ENCODE results near the gene EP400. TPM values are rescaled to one million over a fixed set of nuclear protein-coding genes. Genes with fewer than 3 reads are reported as not detected.
A peak's percentile ranks its signal among the peaks of the same experiment; 100 is the strongest.
"Not testable (repeated sequence)": the region's sequence is repeated elsewhere in the genome, so short reads cannot be mapped to it uniquely, and the experiment has no call there.

The EP400 gene
- polyA plus RNA-seq, 1 donor from 2014 or later: 11.1 TPM

DNA sequence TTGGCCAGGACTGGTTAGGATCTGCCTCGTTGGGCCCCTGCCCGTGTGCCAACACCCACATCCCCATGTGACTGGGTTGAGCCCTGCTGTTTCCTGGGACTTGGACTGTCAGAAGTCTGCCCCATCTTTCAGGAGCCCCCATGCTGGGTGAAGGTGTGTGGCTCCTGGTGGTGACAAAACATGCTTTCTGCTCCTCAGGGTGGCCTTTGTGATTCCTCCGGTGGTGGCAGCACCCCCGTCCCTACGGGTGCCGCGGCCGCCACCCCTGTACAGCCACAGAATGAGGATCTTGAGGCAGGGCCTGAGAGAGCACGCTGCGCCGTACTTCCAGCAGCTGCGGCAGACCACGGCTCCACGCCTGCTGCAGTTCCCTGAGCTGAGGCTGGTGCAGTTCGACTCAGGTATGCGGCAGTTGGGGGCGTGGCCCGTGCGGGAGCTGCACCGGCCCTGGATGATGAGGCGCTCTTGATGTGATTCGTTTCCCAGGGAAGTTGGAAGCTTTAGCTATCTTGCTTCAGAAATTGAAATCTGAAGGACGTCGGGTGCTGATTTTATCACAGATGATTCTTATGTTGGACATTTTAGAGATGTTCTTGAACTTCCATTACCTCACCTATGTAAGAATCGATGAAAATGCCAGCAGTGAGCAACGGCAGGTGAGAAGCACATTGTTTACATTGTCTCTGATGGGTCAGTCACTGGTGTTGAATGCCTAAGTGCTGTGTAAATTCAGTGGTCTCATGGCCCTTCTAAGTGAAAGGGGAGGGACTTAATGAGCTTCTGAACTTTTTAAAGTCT lies 80.0 kb downstream of the EP400 start:
- peaks cover 4% of the 10 kb centered on the region for H3K36me3 Mint-ChIP-seq

DNA sequence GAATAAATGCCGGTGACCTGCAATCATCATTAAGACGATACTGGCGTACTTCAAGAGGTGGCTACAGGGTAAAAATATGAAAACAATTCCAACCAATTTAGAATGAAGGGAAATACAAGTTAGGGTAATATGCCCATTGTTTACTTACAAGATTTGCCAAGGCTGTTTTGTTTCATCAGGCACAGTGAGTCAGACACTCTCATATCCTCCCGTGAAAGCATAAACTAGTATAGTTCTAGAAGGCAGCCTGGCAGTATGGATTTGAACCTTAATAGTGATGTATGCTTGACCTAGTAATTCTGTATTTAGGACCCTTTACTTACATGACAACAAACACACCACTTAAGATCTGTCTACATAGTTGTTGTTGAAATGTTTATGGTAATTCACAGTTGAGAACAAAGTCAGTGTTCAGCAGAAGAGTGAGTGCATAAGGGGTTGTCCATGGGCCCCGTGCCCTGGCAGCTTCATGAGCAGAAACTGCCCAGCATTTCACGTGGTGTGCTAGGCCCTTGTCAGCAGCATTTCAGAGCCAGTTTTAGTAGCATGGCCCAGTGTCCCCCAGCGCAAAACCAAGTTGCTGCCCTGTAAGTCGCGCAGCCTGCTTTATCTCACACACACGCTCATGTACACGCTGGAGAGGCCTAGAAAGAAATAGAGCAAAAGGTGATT lies 80.8 kb downstream of the EP400 start:
- no peaks in the 10 kb centered on the region for H3K27me3 Mint-ChIP-seq
- H3K9me3 Mint-ChIP-seq: no peaks in the 10 kb centered on the region
- peaks cover 0 to 3% (median 0%) of the 10 kb centered on the region in 3 donors for H3K4me1 Mint-ChIP-seq
- H3K36me3 Mint-ChIP-seq: peaks cover 5% of the 10 kb centered on the region
- H3K4me3 Mint-ChIP-seq: no peak overlapping the region
- no peak overlapping the region for H3K27ac Mint-ChIP-seq

More for the DNA sequence above, 80.0 kb downstream of the EP400 start:
- Mint-ChIP-seq H3K4me1 (no peaks in the 10 kb centered on the region), H3K9me3 (no peaks in the 10 kb centered on the region), H3K27me3 (no peaks in the 10 kb centered on the region), H3K27ac (no peak overlapping the region), H3K4me3 (no peak overlapping the region)

DNA sequence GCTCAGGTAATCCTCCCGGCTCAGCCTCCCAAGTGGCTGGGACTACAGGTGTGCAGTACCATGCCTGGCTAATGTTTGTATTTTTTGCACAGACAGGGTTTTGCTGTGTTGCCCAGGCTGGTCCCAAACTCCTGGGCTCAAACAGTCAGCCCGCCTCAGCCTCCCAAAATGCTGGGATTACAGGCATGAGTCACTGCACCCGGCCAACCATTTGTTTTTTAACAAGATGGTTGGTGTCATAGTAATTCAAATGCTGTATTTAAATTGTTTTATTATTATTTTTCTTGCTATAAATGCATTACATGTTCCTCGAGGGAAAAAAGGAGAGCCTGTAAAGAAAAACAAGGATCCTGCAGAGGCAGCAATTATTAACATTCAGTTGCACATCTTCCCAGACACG lies 83.9 kb downstream of the EP400 start:
- Mint-ChIP-seq H3K27ac (no peak overlapping the region), H3K9me3 (no peaks in the 10 kb centered on the region), H3K36me3 (peaks cover 9% of the 10 kb centered on the region), H3K4me1 (peaks cover 0 to 5% (median 0%) of the 10 kb centered on the region in 3 donors), H3K27me3 (no peaks in the 10 kb centered on the region), H3K4me3 (no peak overlapping the region)

DNA sequence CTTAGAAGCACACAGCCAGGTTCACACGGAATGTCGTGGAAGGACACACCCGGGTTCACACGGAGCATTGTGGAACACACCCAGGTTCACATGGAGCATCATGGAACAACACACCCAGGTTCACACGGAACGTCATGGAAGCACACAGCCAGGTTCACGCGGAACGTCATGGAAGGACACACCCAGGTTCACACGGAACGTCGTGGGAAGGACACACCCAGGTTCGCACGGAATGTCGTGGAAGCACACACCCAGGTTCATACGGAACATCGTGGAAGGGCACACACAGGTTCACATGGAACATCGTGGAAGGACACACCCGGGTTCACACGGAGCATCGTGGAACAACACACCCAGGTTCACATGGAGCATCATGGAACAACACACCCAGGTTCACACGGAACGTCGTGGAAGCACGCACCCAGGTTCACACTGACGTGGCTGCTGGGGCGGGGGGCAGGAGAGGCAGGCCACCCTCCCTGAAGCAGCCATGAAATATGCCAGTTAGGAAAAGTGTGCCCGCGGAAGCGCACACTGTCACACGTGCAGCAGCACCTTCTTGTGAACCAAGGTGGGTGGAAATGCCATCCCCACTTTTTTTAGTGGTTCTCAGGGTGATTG lies 86.4 kb downstream of the EP400 start:
- peaks cover 0 to 5% (median 0%) of the 10 kb centered on the region in 3 donors for H3K4me1 Mint-ChIP-seq
- H3K27ac Mint-ChIP-seq: no peak overlapping the region
- H3K4me3 Mint-ChIP-seq: no peak overlapping the region
- H3K27me3 Mint-ChIP-seq: no peaks in the 10 kb centered on the region
- no peaks in the 10 kb centered on the region for H3K9me3 Mint-ChIP-seq
- peaks cover 8% of the 10 kb centered on the region for H3K36me3 Mint-ChIP-seq

DNA sequence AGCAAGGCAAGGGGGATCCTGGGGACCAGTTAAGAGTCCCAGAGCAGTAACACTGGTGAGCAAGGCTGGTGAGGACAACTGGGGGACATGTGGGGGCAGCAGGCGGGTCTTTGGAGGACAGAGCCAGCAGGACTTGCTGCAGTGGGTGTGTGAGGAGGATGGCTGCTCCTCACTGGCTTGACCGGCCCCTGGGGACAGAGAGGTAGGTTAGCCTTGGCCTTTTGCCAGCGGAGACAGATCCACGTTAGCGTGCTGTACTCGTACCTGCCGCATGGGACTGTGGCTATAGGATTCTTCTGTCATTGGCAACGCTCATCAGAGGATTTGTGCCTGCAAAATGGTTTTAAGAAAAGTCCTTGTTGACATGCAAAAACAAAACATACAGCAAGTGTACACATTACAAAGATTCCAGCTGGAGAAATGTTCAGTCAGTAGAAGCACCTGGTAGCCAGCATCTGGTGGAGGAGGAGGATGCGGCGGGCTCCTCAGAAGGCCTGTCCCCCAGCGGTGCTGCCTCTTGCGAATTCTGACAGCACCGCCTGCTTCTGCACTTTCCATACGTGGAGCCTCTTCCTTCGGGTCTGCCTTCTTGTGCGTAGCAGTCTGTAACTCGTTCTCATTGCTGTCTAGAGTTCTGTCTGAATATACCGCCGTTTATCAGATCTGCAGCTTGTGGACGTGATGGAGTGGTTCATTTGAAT lies 91.3 kb downstream of the EP400 start:
- Mint-ChIP-seq H3K4me3 (no peak overlapping the region), H3K4me1 (peaks cover 0 to 2% (median 0%) of the 10 kb centered on the region in 3 donors), H3K27me3 (no peaks in the 10 kb centered on the region), H3K36me3 (peaks cover 4% of the 10 kb centered on the region), H3K9me3 (no peaks in the 10 kb centered on the region), H3K27ac (peak overlapping the region in 2 of 3 donors; percentile 53 to 58)

DNA sequence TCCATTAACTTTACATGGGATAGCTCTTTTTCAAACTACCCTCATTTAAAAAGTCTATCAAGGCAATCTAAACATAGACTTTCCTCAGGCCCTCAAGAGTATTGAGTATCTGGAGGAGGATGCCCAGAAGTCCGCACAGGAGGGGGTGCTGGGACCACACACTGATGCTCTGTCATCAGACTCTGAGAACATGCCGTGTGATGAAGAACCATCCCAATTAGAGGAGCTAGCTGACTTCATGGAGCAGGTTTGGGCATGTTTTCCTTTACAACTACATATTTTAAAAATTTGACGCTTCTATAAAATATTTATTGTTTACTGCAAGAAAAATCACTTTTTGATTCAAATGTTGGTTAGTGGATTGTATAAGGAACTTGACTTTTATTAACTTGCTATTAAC lies 93.5 kb downstream of the EP400 start:
- no peaks in the 10 kb centered on the region for H3K27me3 Mint-ChIP-seq
- no peaks in the 10 kb centered on the region for H3K36me3 Mint-ChIP-seq
- H3K9me3 Mint-ChIP-seq: no peaks in the 10 kb centered on the region

DNA sequence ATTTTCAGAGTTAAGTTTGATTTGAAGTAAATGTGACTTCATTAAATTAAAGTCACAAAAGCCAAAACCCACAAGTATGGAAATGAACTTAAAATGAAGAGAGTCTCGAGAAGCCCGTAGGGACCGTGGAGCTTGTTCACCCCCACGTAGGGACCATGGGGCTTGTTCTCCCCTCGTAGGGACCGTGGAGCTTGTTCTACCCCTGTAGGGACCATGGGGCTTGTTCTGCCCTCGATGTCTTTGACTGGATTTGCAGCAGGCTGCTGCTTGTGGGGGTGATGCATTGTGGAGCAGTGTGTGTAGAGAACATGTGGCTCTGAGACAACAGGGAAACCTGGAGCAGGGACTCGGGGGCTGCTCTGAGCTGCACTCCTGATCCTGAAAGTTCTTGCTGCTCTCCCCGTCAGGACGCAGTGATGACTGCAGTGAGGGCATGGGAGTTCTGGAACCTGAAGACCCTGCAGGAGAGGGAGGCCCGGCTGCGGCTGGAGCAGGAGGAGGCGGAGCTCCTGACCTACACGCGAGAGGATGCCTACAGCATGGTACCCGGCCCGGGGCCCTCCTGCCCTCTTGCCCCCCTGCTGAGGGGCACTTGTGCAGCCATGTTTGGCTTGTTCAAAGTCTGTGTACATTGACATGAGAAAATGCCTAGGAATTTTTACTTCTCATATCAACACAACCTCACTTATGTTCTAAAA lies 94.2 kb downstream of the EP400 start:
- Mint-ChIP-seq H3K4me1 (no peaks in the 10 kb centered on the region), H3K27ac (no peak overlapping the region)

More for the DNA sequence above, 93.5 kb downstream of the EP400 start:
- peak overlapping the region in 1 of 4 donors; percentile 39 for H3K4me3 Mint-ChIP-seq
- no peaks in the 10 kb centered on the region for H3K4me1 Mint-ChIP-seq
- H3K27ac Mint-ChIP-seq: no peak overlapping the region

DNA sequence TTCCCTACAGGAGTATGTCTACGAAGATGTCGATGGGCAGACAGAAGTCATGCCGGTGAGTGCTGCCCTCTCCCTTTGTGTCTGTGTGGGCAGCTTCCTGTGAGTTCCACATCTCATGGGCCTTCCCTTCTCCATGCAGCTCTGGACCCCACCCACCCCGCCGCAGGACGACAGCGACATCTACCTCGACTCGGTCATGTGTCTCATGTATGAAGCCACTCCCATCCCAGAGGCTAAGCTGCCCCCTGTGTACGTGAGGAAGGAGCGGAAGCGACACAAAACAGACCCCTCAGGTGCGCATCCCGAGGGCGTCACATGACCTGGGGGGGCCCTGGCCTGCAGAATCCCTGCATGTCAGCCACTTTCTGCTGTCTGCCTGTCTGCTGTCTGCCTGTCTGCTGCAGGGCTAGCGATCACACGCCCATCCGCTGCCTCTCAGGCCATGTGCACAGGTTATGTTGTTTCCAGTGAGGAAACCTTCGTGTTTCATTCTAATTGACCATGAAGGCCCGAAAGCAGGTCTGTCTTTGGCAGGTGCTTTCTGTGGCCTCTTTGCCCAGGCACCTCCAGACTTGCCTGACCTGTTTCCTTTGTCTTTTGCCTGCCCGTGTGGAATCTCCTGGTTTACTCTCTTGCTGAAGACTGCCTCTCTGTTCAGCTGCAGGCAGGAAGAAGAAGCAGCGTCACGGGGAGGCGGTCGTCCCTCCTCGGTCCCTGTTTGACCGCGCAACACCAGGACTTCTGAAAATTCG lies 95.1 kb downstream of the EP400 start:
- H3K36me3 Mint-ChIP-seq: no peaks in the 10 kb centered on the region

More for the DNA sequence above, 94.2 kb downstream of the EP400 start:
- Mint-ChIP-seq H3K9me3 (no peaks in the 10 kb centered on the region), H3K36me3 (no peaks in the 10 kb centered on the region), H3K27me3 (no peaks in the 10 kb centered on the region), H3K4me3 (no peak overlapping the region)

DNA sequence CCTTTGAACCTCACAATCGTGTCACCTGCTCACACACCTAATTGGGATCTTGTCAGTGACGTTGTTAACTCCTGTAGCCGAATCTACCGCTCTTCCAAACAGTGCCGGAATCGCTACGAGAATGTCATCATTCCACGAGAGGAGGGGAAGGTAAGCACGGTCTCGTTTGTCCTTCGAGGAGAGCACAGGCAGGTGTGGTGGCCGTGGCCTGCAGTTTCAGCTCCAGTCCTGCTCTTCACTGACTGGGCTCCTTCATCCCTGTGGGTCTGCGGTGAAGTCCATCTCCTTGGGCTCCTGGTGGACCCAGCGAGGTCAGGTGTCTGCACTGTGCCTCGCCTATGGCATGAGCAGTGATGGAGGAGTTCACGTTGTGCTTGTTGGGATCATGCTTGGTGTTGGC lies 96.0 kb downstream of the EP400 start:
- H3K36me3 Mint-ChIP-seq: no peaks in the 10 kb centered on the region
- H3K4me3 Mint-ChIP-seq: no peak overlapping the region
- no peak overlapping the region for H3K27ac Mint-ChIP-seq
- no peaks in the 10 kb centered on the region for H3K4me1 Mint-ChIP-seq
- H3K9me3 Mint-ChIP-seq: no peaks in the 10 kb centered on the region
- H3K27me3 Mint-ChIP-seq: no peaks in the 10 kb centered on the region

More for the DNA sequence above, 95.1 kb downstream of the EP400 start:
- no peaks in the 10 kb centered on the region for H3K9me3 Mint-ChIP-seq
- H3K27me3 Mint-ChIP-seq: no peaks in the 10 kb centered on the region
- no peak overlapping the region for H3K27ac Mint-ChIP-seq
- H3K4me1 Mint-ChIP-seq: no peaks in the 10 kb centered on the region
- no peak overlapping the region for H3K4me3 Mint-ChIP-seq

DNA sequence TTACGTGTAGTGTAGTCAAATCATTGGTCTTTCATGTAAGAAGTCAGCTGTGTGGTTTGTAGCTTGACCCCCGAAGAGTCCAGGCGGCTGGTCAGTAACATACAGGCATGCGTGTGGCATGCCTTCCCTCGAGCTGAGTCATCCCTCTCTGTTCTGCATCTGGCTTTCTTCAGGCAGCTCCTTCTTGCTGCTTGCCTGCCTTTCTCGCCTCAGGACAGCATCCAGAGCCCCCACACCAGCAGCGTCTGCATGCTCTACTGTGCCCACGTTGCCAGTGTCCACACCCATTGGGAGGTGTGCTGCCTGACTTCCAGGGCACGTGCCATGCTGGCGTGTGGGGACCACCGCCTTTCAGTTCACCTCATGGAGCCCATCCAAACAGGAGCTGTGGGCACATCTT lies 96.8 kb downstream of the EP400 start:
- no peak overlapping the region for H3K27ac Mint-ChIP-seq
- H3K27me3 Mint-ChIP-seq: no peaks in the 10 kb centered on the region
- H3K4me3 Mint-ChIP-seq: no peak overlapping the region
- H3K36me3 Mint-ChIP-seq: peaks cover 3% of the 10 kb centered on the region
- H3K4me1 Mint-ChIP-seq: peaks cover 0 to 5% (median 0%) of the 10 kb centered on the region in 3 donors
- no peaks in the 10 kb centered on the region for H3K9me3 Mint-ChIP-seq

DNA sequence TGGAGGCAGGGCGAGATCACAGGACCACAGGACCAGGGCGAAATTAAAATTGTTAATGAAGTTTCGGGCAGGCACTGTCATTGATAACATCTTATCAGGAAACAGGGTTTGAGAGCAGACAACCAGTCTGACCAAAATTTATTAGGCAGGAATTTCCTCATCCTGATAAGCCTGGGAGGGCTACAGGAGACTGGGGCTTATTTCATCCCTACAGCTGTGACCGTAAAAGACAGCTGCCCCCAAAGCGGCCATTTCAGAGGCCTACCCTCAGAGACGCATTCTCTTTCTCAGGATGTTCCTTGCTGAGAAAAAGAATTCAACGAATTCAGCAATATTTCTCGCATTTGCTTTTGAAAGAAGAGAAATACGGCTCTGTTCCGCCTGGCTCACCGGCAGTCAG lies 97.9 kb downstream of the EP400 start:
- peak overlapping the region in 1 of 3 donors; percentile 43 for H3K27ac Mint-ChIP-seq
- H3K27me3 Mint-ChIP-seq, H3K36me3 Mint-ChIP-seq, H3K4me1 Mint-ChIP-seq, H3K9me3 Mint-ChIP-seq, H3K4me3 Mint-ChIP-seq: not testable (repeated sequence)

DNA sequence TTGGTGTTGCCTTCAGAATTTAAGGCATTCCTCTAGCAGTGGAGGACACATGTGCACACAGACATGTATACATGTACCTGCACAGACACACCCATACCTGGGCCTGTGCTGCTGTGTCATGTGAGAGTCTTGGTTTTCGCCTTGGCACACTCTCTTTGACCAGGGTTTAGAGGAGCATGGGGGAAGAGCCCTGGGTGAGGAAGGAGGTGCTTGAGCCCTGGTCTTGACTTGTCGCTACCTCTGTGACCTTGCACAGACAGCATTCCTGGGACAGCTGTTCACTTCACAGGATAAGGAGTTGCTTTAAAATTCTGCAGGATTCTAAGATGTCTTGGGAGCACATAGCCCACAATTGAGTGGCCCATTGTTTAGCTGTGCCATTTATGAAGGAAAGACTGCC lies 99.7 kb downstream of the EP400 start:
- Mint-ChIP-seq H3K4me3 (no peak overlapping the region), H3K36me3 (peaks cover 4% of the 10 kb centered on the region), H3K27ac (peak overlapping the region in 1 of 3 donors; percentile 68), H3K4me1 (peaks cover 4 to 10% (median 5%) of the 10 kb centered on the region in 3 donors), H3K27me3 (no peaks in the 10 kb centered on the region), H3K9me3 (no peaks in the 10 kb centered on the region)

DNA sequence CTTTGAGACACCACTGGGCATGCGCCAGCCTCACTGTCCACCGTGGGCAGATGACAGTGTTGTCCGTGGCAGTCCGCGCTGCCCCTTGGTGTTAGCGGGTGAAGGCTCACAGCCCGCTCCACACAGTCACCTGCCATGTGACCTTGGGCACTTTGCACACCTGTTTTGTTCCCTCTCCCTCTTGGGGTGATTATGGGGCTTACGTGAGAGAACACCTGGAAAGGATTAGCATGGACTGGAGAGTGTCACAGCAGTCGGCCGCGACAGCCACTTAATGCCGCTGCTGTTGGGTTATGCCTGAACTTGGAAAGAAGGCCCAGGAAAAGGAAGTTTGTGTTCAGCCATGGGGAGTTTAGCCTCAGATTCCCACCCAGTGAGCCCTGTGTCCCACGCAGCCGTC lies 100.1 kb downstream of the EP400 start:
- H3K27ac Mint-ChIP-seq: no peak overlapping the region
- peaks cover 4 to 10% (median 5%) of the 10 kb centered on the region in 3 donors for H3K4me1 Mint-ChIP-seq
- H3K27me3 Mint-ChIP-seq: no peaks in the 10 kb centered on the region
- no peak overlapping the region for H3K4me3 Mint-ChIP-seq
- no peaks in the 10 kb centered on the region for H3K9me3 Mint-ChIP-seq
- H3K36me3 Mint-ChIP-seq: peaks cover 4% of the 10 kb centered on the region

DNA sequence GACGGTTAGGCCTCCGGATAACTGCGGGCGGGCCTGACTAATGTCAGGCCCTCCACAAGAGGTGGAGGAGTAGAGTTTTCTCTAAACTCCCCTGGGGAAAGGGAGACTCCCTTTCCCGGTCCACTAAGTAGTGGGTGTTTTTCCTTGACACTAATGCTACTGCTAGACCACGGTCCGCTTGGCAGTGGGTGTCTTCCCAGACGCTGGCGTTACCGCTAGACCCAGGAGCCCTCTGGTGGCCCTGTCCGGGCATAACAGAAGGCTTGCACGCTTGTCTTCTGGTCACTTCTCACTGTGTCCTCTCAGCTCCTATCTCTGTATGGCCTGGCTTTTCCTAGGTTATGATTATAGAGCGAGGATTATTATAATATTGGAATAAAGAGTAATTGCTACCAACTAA lies 102.0 kb downstream of the EP400 start:
- Mint-ChIP-seq H3K27ac (peak overlapping the region in 1 of 3 donors; percentile 47), H3K4me1 (peaks cover 13 to 16% (median 15%) of the 10 kb centered on the region in 3 donors)
- H3K4me3 Mint-ChIP-seq, H3K9me3 Mint-ChIP-seq, H3K36me3 Mint-ChIP-seq, H3K27me3 Mint-ChIP-seq: not testable (repeated sequence)
